ENCODE data around the gene PLK2.

Gene PLK2

DNA sequence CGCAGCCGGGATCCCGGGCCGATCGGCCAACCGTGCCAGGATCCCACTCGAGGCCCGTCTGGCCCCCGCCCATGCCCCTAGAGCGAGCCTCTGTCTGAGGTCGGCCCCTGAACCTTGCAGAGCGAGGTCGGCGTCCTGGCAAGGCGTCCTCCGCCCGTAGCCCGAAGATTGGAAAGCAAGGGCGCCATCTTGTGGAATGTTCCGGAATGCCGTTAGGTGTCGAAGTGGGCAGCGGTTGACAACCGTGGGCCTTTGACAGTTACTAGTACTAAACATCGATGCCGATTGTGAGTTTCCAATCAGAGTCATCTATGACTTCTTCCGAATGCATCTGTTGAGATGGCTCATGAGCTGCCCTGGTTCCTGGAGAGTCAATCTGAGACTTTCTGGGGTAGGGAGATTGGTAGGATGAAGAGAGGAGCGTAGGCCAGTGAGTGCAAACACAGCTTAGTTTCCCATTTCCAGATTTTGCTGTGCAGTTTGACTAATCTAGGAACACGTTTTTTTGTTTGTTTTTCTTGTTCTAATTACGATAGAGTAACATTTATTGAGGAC lies 923 bp upstream of the PLK2 start (continued):
- TF ChIP-seq, protein P1, sequence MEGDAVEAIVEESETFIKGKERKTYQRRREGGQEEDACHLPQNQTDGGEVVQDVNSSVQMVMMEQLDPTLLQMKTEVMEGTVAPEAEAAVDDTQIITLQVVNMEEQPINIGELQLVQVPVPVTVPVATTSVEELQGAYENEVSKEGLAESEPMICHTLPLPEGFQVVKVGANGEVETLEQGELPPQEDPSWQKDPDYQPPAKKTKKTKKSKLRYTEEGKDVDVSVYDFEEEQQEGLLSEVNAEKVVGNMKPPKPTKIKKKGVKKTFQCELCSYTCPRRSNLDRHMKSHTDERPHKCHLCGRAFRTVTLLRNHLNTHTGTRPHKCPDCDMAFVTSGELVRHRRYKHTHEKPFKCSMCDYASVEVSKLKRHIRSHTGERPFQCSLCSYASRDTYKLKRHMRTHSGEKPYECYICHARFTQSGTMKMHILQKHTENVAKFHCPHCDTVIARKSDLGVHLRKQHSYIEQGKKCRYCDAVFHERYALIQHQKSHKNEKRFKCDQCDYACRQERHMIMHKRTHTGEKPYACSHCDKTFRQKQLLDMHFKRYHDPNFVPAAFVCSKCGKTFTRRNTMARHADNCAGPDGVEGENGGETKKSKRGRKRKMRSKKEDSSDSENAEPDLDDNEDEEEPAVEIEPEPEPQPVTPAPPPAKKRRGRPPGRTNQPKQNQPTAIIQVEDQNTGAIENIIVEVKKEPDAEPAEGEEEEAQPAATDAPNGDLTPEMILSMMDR (tag by site-specific recombination; IDR thresholded peaks at IDR 0.05), result peak; percentile 81
- TF ChIP-seq ZNF501 (tag by site-specific recombination; IDR thresholded peaks at IDR 0.05) (no peak), ZBTB48 (tag by site-specific recombination; IDR thresholded peaks at IDR 0.05) (peak; percentile 24; the same call in 1 of the 2 replicates), ZNF184 (tag by site-specific recombination; IDR thresholded peaks at IDR 0.05) (peak; percentile 33; the same call in 1 of the 2 replicates), RBAK (tag by site-specific recombination; IDR thresholded peaks at IDR 0.05) (0 out of 2 replicates have a peak, but pooled peaks have one; percentile 16), ZNF654 (tag by site-specific recombination; IDR thresholded peaks at IDR 0.05; ENCODE audit: low read depth) (peak; percentile 94), ZBTB17 (tag by site-specific recombination; IDR thresholded peaks at IDR 0.05) (peak; percentile 56; the same call in 1 of the 2 replicates), BCL11A (tag by site-specific recombination; IDR thresholded peaks at IDR 0.05; ENCODE audit: low read depth) (peak; percentile 98), YY1 (tag by site-specific recombination; IDR thresholded peaks at IDR 0.05) (peak; percentile 41; the same call in 1 of the 2 replicates), IKZF3 (tag by site-specific recombination; IDR thresholded peaks at IDR 0.05) (no peak)
- TF ChIP-seq, protein P2, sequence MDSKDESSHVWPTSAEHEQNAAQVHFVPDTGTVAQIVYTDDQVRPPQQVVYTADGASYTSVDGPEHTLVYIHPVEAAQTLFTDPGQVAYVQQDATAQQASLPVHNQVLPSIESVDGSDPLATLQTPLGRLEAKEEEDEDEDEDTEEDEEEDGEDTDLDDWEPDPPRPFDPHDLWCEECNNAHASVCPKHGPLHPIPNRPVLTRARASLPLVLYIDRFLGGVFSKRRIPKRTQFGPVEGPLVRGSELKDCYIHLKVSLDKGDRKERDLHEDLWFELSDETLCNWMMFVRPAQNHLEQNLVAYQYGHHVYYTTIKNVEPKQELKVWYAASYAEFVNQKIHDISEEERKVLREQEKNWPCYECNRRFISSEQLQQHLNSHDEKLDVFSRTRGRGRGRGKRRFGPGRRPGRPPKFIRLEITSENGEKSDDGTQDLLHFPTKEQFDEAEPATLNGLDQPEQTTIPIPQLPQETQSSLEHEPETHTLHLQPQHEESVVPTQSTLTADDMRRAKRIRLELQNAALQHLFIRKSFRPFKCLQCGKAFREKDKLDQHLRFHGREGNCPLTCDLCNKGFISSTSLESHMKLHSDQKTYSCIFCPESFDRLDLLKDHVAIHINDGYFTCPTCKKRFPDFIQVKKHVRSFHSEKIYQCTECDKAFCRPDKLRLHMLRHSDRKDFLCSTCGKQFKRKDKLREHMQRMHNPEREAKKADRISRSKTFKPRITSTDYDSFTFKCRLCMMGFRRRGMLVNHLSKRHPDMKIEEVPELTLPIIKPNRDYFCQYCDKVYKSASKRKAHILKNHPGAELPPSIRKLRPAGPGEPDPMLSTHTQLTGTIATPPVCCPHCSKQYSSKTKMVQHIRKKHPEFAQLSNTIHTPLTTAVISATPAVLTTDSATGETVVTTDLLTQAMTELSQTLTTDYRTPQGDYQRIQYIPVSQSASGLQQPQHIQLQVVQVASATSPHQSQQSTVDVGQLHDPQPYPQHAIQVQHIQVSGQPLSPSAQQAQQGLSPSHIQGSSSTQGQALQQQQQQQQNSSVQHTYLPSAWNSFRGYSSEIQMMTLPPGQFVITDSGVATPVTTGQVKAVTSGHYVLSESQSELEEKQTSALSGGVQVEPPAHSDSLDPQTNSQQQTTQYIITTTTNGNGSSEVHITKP (tag by site-specific recombination; IDR thresholded peaks at IDR 0.05), result no peak
- TF ChIP-seq, protein P3, sequence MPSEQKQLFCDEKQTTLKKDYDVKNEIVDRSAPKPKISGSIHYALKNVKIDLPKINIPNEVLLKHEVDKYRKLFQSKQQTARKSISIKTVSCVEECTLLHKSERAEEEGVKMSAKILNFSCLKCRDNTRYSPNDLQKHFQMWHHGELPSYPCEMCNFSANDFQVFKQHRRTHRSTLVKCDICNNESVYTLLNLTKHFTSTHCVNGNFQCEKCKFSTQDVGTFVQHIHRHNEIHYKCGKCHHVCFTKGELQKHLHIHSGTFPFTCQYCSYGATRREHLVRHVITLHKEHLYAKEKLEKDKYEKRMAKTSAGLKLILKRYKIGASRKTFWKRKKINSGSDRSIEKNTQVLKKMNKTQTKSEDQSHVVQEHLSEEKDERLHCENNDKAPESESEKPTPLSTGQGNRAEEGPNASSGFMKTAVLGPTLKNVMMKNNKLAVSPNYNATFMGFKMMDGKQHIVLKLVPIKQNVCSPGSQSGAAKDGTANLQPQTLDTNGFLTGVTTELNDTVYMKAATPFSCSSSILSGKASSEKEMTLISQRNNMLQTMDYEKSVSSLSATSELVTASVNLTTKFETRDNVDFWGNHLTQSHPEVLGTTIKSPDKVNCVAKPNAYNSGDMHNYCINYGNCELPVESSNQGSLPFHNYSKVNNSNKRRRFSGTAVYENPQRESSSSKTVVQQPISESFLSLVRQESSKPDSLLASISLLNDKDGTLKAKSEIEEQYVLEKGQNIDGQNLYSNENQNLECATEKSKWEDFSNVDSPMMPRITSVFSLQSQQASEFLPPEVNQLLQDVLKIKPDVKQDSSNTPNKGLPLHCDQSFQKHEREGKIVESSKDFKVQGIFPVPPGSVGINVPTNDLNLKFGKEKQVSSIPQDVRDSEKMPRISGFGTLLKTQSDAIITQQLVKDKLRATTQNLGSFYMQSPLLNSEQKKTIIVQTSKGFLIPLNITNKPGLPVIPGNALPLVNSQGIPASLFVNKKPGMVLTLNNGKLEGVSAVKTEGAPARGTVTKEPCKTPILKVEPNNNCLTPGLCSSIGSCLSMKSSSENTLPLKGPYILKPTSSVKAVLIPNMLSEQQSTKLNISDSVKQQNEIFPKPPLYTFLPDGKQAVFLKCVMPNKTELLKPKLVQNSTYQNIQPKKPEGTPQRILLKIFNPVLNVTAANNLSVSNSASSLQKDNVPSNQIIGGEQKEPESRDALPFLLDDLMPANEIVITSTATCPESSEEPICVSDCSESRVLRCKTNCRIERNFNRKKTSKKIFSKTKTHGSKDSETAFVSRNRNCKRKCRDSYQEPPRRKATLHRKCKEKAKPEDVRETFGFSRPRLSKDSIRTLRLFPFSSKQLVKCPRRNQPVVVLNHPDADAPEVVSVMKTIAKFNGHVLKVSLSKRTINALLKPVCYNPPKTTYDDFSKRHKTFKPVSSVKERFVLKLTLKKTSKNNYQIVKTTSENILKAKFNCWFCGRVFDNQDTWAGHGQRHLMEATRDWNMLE (tag by site-specific recombination; conservative IDR thresholded peaks at IDR 0.05; ENCODE audit: low read depth), result 0 out of 2 replicates have a peak, but pooled peaks have one; percentile 31

DNA sequence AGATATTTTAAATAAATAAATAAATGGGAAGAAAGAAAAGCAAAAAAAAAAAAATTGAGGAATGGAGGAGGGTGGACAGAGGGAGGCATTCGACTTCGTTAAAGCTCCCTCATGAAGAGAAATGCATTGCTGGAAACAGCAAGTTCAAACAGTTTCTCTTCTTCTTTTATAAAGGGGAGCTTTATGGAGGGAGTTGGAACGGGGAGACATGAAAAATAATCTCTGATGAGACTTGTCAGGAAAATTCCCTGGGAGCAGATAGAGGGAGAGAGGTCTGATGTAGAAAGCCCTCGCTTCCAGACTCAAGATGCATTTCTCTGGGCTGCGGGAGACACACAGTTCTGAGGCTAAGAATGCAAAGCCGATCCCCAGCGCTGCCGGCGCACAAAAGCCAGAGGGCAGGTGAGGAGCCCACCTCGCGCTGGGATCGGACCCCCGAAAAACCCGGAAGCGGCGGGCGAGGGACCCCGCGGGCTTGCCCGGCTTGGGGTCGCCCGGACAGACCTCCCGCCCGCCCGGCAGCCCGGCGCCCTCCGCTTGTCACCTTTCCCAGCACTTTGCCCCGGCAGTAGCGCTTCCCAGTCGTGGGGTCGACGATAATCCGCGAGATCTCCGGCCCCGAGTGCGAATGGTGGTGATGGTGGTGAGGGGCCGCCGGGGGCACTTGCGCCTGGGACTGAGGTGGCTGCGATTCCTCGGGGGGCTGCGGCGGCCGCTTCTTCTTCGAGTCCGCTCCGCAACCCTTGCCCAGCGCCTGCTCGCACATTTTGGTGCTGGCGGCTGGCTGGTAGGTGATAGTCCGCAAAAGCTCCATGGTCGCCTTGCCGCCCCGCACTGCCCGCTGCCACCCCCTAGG lies 512 bp downstream of the PLK2 start:
- Histone ChIP-seq H3K9me3 (ENCODE audit: control insufficient read depth, insufficient read depth, low read depth, low read length) (no peaks in the 10 kb centered on the region), H3K4me3 (ENCODE audit: low read depth, low read length) (peak overlapping the region; percentile 98), H3K36me3 (ENCODE audit: control insufficient read depth in 2 of 2, insufficient read depth in 1 of 2, low read length in 2 of 2) (peaks cover 19 to 42% of the 10 kb centered on the region in 2 experiments; a peak in 2 of 3 replicates), H3K27ac (ENCODE audit: extremely low read depth, low read depth, low read length) (peak overlapping the region; percentile 98), H3K4me1 (ENCODE audit: control insufficient read depth, insufficient read depth, low read length) (no peaks in the 10 kb centered on the region)
- POLR2A ChIA-PET, result interaction anchor here (0.7 to 2.6 kb wide), 29 partner anchors 9 to 1161 kb away, joined by 3 to 18 read pairs (median 4); partner anchors contain the start of gene ACTBL2
- CTCF ChIA-PET, result interaction anchor here (0.6 to 5.9 kb wide), 18 partner anchors 20 to 1508 kb away, joined by 3 to 68 read pairs (median 4); no protein-coding TSS in a partner anchor
- TF ChIP-seq, protein P4, sequence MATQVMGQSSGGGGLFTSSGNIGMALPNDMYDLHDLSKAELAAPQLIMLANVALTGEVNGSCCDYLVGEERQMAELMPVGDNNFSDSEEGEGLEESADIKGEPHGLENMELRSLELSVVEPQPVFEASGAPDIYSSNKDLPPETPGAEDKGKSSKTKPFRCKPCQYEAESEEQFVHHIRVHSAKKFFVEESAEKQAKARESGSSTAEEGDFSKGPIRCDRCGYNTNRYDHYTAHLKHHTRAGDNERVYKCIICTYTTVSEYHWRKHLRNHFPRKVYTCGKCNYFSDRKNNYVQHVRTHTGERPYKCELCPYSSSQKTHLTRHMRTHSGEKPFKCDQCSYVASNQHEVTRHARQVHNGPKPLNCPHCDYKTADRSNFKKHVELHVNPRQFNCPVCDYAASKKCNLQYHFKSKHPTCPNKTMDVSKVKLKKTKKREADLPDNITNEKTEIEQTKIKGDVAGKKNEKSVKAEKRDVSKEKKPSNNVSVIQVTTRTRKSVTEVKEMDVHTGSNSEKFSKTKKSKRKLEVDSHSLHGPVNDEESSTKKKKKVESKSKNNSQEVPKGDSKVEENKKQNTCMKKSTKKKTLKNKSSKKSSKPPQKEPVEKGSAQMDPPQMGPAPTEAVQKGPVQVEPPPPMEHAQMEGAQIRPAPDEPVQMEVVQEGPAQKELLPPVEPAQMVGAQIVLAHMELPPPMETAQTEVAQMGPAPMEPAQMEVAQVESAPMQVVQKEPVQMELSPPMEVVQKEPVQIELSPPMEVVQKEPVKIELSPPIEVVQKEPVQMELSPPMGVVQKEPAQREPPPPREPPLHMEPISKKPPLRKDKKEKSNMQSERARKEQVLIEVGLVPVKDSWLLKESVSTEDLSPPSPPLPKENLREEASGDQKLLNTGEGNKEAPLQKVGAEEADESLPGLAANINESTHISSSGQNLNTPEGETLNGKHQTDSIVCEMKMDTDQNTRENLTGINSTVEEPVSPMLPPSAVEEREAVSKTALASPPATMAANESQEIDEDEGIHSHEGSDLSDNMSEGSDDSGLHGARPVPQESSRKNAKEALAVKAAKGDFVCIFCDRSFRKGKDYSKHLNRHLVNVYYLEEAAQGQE (tag by site-specific recombination; IDR thresholded peaks at IDR 0.05), result 0 out of 2 replicates have a peak, but pooled peaks have one; percentile 40
- TF ChIP-seq OVOL3 (tag by site-specific recombination; IDR thresholded peaks at IDR 0.05), result no peak
- TF ChIP-seq ZNF175 (tag by site-specific recombination; IDR thresholded peaks at IDR 0.05), result no peak
- no peak for TF ChIP-seq ZFP69B (tag by site-specific recombination; IDR thresholded peaks at IDR 0.05)
- no peak for TF ChIP-seq ZNF658 (tag by site-specific recombination; IDR thresholded peaks at IDR 0.05)
- no peak for TF ChIP-seq ZNF114 (tag by site-specific recombination; IDR thresholded peaks at IDR 0.05)
- no peak; the same call in 1 of the 2 replicates for TF ChIP-seq SCRT1 (tag by site-specific recombination; IDR thresholded peaks at IDR 0.05; ENCODE audit: borderline replicate concordance)

Data from HEK293 (cell line).